NCI-H1436 (cell line): Measurements from ENCODE around the gene SMLR1.

ENCODE experiments used
- DNase-seq: peaks from one replicate; lab custom pipeline; 2025; lab: John Stamatoyannopoulos, UW

The SMLR1 gene

DNA sequence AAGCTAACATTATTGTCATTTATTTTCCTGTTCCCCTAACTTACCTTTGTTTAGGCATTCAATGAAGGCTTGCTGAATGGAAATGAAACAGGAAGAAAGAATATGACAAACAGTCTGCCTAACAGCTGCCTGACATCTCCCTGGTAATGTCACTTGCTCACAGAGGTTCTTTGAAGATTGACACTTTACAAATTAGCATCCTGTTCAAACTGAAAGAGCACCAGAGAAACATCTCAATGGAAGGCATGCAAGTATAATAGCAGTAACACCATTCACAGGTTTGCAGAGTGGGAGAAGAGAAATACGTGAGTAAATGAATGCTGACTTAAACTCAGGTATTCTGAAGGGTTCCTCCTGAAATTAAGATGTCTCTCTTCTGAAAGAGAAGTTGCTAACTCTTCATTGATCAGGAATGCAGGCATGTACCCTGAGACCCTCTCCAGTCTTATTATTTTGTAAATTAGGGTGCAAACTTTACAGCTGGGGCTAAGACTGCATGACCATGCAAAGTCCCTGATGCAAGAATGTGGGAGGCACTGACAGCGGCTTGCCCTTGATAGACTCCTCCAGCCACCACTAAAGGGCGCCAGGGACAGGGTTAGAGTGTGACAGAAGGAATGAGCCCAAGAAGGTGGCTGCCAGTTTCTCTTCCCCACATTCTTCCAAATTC lies 1.3 kb upstream of the SMLR1 start:
- DNase-seq = no peak

DNA sequence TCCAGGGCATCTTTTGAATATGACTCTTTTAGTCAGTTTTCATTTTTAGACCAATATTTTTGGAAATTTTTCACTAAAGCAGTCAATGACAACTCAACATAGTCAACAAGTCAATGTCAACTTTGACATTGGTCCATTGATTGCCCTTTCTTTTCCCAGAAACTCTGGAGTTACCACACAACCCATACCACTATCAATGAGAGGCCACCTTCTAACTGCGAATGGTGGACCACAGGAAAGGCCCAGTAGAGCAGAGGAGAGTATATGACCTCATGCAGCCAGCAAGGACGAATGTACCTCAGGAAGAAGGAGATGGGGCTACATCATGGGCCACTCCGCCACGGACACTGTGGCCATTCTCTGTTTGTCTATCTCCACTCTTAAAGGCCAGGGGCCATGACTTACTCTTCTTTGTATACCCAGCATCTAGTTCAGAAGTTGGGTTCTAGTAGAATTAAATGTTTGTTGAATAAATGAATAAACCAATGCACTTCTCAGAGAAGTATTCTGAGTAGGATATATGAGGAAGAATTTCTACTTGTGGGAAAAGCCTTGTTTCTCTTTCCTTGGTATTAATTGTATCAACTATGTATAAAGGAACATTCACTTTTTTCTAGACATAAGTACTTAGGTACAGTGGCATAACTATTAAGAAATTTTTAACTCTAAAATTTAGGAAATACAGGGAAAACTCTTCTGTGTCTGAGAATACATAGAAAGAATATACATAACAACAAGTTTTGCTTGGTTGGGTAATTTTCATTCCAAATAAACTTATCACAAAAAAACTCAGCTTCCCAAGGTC lies 562 bp upstream of the SMLR1 start:
- DNase-seq = no peak

DNA sequence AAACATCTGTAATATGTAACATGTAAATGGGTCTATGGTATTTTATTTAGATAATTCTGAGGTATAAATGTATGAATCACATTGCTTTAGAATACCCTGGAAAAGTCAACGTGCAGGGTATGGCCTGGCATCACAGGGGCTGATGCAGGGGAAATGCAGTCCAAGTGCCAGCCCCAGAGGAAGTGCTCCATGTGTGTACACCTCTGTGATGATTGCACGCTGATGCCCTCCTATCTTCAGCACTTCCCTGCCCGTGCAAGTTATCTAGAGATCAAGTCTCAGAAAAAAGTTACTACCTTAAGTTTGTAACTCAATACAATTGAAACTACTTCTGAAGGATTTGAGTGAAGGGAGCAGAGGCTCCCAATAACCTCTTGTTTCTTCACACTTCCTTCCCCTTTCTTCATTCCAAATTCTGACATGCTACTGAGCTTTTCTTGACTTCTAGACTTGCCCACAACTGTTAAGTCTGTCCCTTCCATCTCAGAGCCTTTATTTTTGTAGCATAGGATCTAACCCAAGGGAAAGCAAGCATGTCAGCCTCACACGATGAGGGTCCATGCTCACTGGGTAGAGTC lies 2.2 kb downstream of the SMLR1 start:
- DNase-seq = no peak

DNA sequence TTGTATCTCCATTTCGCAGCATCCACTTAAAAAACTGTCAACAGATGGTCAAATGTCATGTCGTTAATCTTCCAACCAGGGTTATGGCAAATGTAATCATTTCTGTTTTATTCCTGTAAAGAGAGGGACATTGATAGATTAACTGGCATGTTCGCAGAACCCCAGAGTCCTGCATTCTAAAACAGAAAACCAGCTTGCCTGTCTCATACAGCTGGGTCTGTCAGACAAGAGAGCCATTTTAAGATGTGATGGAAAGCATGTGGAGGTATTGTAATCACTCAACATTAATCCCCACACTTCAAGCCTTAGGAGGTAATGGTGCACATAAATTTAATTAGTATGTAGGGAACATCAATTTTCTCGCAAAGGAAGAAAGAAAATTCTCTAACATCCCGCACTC lies 4.4 kb downstream of the SMLR1 start:
- no peak for DNase-seq

DNA sequence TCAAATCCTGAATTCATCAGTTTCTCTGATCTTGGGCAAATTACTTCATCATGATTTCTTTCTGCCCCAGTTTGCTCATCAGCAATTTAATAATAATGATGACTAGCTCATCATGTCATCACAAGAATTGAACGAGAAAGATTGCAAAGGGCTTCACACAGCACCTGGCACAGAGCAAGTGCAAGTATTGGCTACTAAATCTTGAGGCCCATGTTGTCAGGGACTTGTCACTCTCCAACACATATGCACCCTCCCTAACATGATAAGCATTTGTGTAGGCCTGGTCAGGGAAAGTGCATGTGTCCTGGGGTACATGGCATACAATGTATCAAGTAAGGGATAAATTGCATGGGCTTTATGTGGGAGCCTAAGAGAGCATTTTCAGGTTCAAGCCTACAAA lies 6.4 kb downstream of the SMLR1 start:
- DNase-seq = no peak

DNA sequence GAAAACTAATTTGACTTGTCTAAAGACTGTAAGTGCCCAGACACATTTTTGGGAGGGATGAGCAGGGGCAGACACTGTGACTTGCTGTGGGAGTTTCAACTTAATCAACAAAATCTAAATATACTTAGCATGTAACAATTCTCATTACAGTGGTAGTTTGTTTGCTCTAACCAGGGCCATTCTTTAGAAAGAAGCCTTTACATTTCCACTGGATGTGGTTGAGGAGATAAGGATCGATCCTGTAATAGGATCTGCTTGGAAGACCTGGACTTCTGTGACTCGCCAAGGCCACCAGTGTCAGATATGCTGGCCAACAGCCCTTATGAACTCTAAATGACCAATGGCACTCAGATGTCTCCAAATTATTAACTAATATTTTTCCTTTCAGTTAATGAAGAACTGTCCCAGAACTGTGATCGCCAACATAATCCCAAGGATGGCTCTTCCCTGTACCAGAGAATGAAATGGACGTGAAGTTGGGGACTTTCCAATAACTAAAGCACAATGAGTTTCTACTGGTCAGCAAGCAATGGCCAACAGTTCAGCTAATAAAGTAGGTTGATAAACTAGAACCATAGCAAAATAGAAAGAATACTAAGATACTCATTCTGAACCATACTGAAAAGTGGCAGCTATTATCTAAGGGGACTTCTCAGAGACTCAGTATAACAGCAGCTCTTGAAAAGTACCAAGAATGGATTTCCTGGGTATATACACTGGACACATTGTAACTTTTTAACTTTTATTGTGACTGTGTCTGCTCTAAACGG lies 7.5 kb downstream of the SMLR1 start:
- no peak for DNase-seq

DNA sequence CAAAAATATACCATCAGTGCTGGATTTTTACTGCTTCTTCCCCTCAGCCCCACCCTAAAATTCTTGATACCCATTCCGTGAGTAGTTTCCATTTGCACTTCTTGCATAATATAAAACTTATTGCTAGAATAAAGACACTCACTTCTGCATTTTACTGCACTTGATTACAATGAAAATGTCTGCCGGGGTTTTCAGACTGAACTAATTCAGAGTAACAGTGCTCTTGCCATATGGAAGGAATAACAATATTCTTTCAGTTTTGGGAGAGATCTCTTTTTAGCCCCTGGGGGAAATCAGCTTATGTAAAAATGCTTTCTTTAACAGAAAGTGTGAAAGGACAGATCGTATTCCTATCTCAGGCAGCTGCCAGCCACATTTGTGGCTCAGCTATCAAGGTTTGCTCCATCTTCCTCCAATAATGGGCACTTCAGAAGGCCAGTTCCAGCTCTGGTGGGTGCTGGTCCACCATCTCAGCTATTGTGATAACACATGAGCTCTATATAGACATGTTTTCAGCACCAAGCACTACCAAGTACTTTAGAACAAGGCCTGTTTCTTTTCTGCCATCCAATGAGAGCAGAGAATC lies 8.9 kb downstream of the SMLR1 start:
- no peak for DNase-seq

DNA sequence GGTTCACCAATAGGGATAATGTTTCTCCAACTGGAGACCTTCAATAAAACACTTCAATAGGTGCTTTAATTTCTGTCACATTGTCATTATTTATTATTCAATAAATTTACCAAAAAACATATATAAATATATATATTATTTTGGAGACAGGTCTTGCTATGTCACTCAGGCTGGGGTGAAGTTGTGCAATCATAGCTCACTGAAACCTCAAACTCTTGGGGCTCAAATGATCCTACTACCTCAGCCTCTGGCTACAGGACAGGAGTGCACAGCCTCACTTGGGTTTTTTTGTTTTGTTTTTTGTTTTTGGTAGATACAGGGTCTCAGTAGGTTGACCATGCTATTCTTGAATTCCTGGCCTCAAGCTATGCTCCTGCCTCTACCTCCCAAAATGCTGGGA lies 9.9 kb downstream of the SMLR1 start:
- no peak for DNase-seq

DNA sequence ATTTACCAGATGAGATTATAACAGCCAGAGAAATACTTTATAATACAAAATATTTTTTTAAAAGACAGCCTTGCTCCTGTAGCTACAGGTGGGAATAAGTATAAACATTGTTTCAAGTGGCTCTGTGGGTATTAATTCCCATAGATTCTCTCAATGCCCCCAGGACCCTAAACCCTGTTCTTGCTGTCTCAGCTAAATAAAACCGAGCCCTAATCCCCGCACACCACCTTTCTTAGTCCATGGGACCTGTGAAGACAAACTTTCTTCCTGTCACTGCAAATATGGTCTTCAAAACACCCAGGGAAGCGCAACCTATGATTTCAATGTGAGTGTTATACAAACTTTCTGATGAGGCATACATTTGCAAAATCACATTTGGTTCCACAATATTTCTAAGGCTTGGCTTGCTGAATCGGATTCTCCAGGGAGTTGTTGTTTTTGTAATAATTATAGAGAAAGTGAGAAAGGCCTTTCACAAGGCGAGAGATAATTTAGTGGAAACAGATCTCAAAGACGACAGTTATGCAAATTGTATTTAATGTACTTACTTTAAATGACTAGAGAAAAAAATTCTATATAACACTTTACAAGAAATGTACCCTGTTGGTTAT lies 11.1 kb downstream of the SMLR1 start:
- DNase-seq = no peak

DNA sequence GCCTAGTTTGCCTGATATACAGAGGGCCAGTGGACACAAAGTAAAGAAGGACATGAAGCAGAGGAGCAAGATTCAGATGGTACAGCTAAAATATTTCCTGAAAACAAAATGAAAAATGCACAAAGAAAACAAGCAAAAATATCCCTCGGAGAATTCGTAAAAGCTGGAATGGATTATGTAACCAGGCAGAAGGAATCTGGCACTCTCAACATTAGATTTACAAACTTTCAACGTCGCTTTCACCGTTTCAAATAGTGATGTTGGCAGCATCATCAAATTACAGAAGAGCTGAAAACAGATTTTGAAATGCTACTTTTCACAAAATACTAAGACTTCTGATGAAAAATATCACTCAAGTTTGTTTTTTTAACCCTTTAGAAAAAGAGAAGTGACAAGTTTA lies 11.7 kb downstream of the SMLR1 start:
- DNase-seq = no peak

DNA sequence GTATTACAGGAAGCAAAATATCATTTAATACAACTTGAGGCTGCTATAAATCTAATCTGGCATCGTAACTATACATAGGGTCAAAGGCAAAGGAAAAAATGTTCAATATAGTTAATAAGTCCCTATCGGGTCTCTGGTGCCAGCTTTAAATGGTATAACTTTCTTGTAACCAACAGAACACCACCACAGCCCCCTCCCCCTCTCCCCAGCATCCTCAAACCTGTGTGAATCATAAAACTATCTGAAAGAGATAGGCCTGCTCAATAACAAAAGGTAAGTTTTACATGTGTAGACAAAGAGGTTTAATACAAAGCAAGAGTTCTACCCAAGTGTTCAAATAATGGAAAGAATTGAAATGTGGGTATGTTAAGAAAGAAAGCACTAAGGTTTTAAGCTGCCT lies 12.2 kb downstream of the SMLR1 start:
- DNase-seq = no peak

DNA sequence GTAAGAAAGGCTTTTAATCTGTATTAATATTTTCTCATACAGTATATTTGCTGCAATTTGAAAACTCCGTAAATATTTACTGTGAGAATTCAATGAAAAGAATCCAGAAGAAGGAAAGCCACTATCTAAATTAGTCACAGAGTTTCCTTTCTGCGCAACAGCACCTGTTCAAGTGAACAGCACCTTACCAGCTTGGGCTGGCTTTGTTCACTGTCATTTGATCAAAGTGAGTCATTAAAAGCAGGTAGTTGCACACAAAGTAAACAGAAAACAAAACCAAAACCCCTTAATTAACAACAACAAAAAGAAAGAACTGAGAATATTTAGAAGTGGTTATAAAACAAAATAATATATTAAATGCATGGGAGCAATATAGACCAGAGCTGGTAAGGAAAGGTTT lies 12.8 kb downstream of the SMLR1 start:
- no peak for DNase-seq

DNA sequence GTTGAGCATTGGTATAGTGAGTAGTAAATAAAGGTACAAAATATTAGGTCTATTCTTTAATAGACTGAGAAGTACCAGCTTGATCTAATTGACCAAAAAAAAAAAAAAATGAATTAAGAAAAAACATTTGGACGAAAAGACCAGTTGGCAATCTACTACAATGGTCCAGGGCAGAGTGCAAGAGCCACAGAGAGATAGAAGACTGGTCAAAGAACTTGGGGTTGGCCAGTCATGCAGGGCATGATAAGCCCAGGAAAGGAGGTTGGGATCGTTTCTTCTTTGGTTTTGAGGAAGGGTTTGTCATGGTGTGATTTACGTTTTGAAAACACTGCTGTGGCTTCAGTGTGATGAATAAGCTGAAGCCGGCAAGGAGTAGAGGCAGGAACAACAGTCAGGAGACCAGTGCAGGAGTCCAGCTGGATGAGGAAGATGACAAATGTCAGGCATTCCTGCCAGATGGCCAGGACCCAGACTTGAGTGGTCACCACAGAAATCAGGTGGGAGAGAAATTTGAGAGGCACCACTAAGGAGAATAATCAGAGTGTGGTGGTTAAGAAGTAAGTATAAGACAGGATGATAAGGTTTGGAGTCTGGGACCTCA lies 14.0 kb downstream of the SMLR1 start:
- no peak for DNase-seq

DNA sequence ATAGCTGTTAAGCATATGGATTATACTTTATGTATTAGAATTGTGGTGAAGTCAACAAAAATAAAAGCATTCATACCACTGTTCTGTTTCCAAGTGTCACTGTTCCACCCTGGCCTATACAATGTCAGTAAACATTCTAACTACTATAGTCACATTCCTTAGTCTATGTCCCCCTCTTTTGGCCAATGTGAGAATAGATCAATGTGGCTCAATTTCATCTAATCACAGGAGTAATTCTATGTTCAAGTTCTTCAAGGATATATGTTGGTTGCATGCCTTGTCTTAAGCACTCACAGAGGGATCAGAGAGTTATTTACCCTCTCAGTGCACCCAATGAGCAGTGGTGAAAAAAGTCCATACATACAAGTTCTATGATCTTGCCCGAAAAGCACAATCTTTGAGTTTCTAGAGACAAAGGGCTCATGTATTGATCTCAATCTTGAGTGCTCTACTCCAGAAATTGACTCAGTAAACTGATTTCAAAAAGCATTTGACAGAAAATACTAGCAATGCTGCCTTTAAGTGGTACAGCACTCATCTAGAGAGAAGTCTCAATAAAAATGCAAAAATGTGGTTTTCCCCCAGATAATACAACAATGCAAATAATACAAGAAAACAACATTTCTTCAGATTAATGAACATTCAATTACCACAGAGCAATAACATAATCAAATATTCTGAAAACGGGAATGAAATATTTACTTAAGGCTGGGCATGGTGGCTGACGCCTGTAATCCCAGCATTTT lies 16.5 kb downstream of the SMLR1 start:
- peak; percentile 4 for DNase-seq

DNA sequence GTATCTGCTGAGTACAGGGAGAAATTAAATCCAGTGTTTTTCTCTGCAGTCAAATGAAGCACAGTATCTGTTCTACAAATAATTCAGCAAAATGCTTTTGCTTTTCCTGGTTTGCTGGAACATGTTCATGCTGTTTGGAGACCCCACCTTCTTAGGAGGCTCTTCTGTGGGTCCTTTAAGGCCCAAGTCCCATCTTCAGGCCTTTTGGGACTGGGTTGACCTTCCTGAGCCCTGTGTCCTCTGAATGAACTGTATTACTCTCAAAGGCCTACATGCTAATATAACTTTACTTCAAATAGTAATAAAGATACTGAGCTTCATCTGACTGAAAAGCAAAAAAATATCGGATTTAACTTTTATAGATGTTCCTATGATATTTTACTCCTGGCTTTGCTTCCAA lies 19.3 kb downstream of the SMLR1 start:
- DNase-seq = no peak

DNA sequence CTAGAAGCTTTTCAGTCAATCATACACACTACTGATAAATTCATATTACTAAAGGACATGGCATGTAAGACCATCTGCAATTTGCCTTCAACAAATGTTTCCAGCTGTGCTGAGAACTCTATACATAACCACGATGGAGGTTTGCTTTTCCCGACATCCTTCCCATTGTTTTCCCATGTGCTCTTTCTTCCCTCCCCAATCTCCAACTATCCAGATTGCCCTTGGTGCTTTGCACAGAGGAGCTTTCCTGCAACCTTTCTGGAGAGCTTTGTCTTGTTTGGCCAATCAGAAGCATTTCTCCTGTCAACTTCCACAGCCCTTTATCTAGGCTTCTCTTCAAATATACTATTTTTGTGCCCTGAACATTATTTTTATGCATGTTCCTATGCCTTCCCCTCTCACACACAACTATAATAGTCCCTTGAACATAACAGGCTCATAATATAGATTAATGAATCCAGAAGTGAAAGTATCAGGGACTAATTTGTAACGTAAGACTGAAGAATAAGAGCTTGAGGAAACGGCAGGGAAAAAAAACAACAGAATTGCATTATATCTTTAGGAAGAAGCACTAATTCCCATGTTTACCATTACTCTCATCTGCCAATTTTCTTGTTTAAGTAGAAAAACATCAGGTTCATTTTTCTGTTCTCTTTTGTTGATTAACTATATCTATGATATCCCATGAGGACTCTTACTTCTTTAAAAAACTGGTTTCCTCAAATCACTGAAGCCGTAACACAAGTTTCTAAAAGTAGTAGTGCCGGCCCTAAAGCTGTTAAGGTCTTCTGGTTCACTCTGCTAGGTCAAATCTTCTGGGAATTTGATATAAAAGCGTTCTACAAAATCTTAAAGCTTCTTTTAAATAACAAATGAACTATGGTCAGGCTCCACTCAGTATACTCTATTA lies 20.1 kb downstream of the SMLR1 start:
- DNase-seq = no peak

DNA sequence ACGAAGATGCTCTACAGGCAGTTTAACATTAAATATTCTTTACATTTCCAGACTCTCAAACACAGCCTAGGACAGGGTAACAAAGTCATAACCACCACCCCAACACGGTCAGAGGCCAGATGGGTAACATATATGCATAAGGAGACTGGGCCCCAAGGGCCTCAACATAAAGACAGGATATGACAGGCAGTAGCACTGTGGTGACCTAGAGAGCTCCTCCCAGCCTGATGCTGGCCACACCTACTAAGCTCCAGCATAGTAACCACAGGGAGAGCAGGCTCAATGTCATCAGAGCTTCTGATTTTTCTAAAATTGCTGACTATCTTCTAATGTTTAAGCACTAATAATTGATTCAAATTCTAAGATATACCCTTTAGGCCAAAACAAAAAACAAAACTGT lies 21.7 kb downstream of the SMLR1 start:
- DNase-seq = no peak

DNA sequence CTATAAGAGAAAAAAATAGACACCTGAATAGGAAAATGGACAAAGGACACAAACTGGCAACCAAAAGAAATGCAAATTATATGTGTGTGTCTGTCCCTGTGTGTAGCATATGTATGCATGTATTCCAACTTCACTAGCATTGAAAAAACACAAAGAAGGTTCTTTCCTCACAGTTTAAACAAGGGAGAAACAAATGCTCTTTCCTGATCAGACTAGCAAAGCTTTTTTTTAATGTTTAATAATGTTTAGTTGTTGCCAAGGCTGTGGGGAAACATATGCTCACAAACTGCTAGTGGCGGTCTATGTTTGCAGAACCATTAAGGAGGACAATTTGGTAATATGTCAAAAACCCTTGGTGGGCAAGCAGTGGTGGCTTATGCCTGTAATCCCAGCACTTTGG lies 22.4 kb downstream of the SMLR1 start:
- DNase-seq = no peak

DNA sequence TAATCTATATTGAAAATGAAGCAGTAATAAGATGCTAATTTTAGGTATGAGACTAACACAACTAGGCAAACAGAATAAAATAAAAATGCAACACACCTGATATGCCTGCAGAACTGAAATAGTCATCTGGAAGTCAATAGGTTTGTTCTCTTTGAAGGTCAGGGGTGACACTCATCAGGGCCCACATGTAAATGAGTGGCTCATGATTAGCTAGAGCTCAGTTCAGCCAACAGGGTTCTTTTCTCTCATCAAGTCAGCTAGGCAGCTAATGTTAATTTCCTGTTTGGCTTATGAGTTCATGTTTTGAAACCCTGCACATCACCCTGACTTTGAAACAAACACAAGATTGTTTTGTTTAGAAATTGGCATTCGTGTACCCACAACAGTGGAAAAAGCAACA lies 23.8 kb downstream of the SMLR1 start:
- DNase-seq = no peak
